Left cardiac atrium (tissue), 4 donors: ENCODE results near the gene EIF3L. TPM values are rescaled to one million over a fixed set of nuclear protein-coding genes. Genes with fewer than 3 reads are reported as not detected.

ENCODE experiments used
- ATAC-seq, 2 donors: fragments of 200-7000 bp; cut with Tn5 transposase; one replicate each; pipeline ENCODE4 v1.9.1; 2020; ENCODE audit warnings: mild to moderate bottlenecking in 2 of 2, moderate library complexity in 2 of 2
- DNase-seq: peaks from one replicate; pipeline ENCODE4 v3.0.0-alpha.2; 2020
- intact Hi-C, 2 donors: fragments of 100-400 bp; cut with DNase I; formaldehyde crosslinking; loops; one replicate each; pipeline versions ENCODE4 v1.14.1 to v1.15.1; 2022 to 2023
- total RNA-seq, 2 donors: library from RNA; stranded (reverse); fragmentation: NEBNext Ultra II Directional; extraction: Animal tissue kit (Norgen Biotek cat#: 25700); gene quantifications; one replicate each; pipeline ENCODE4 v1.2.1, GENCODE V29; 2021
- donor health status: DM: no; HTN: yes; CAD: no.
- donor health status: DM: no; HTN: yes; CAD: no; lungs with severe emphysema.
- donor health status: DM: yes; HTN: yes; CAD: no.
- donor health status: Dilated cardiomyopathy.

Gene EIF3L
- total RNA-seq, 2 donors from 2014 or later, result 282 to 298 TPM

GRCh38 chr22:37917874-37918548 is 68.8 kb downstream of the EIF3L start:
- intact Hi-C loops, result no loop called here
- ATAC-seq, result no peak

GRCh38 chr22:37918580-37919270 is 69.5 kb downstream of the EIF3L start:
- intact Hi-C loops, result no loop called here
- DNase-seq (no peak), ATAC-seq (no peak)

More at GRCh38 chr22:37917874-37918548, 68.8 kb downstream of the EIF3L start:
- no peak for DNase-seq

GRCh38 chr22:37920126-37920525 is 70.9 kb downstream of the EIF3L start:
- intact Hi-C loops, result no loop called here
- no peak for ATAC-seq
- no peak for DNase-seq

GRCh38 chr22:37922191-37922590 is 73.0 kb downstream of the EIF3L start:
- intact Hi-C loops, result no loop called here
- DNase-seq, result no peak
- ATAC-seq, result no peak

GRCh38 chr22:37923927-37924326 is 74.7 kb downstream of the EIF3L start:
- DNase-seq (no peak), ATAC-seq (no peak)
- intact Hi-C loops, result no loop called here

GRCh38 chr22:37924386-37925065 is 75.3 kb downstream of the EIF3L start:
- no peak for ATAC-seq
- DNase-seq, result no peak
- intact Hi-C loops, result no loop called here

GRCh38 chr22:37925330-37925729 is 76.1 kb downstream of the EIF3L start:
- intact Hi-C loops, result no loop called here
- no peak for DNase-seq
- no peak for ATAC-seq

- ATAC-seq, result no peak
- intact Hi-C loops, result no loop called here
- no peak for DNase-seq
These were observed 76.5 kb downstream of the EIF3L start for GRCh38 chr22:37925767-37926166.

GRCh38 chr22:37926358-37926757 is 77.1 kb downstream of the EIF3L start:
- no peak for DNase-seq
- ATAC-seq, result no peak
- intact Hi-C loops, result no loop called here

- no peak for DNase-seq
- intact Hi-C loops, result no loop called here
- ATAC-seq, result no peak
These were observed 77.8 kb downstream of the EIF3L start for GRCh38 chr22:37926771-37927636.

GRCh38 chr22:37927637-37927936 is 78.4 kb downstream of the EIF3L start:
- intact Hi-C loops, result no loop called here
- DNase-seq (no peak), ATAC-seq (no peak)

GRCh38 chr22:37929390-37929789 is 80.2 kb downstream of the EIF3L start:
- ATAC-seq (no peak), DNase-seq (no peak)
- intact Hi-C loops, result no loop called here

GRCh38 chr22:37930270-37930951 is 81.2 kb downstream of the EIF3L start:
- DNase-seq, result no peak
- intact Hi-C loops, result loop anchor here in 1 of 2 donors (5.0 kb wide), 1 partner anchor 43 kb away; no protein-coding TSS in a partner anchor
- ATAC-seq, result no peak

GRCh38 chr22:37930952-37931440 is 81.8 kb downstream of the EIF3L start:
- no peak for ATAC-seq
- DNase-seq, result no peak

GRCh38 chr22:37931893-37932389 is 82.7 kb downstream of the EIF3L start:
- peak in 1 of 2 donors; percentile 8 for ATAC-seq
- intact Hi-C loops, result loop anchor here in 1 of 2 donors (5.0 kb wide), 1 partner anchor 45 kb away; no protein-coding TSS in a partner anchor
- DNase-seq, result no peak

More at GRCh38 chr22:37930952-37931440, 81.8 kb downstream of the EIF3L start:
- intact Hi-C loops, result loop anchor here in 1 of 2 donors (5.0 kb wide), 1 partner anchor 44 kb away; no protein-coding TSS in a partner anchor

- intact Hi-C loops, result loop anchor here in 1 of 2 donors (5.0 kb wide), 1 partner anchor 45 kb away; no protein-coding TSS in a partner anchor
- ATAC-seq (no peak), DNase-seq (no peak)
These were observed 83.2 kb downstream of the EIF3L start for GRCh38 chr22:37932401-37932800.

- DNase-seq, result peak; percentile 48
- intact Hi-C loops, result loop anchor here in 1 of 2 donors (5.0 kb wide), 1 partner anchor 46 kb away; no protein-coding TSS in a partner anchor
- peak in 1 of 2 donors; percentile 2 for ATAC-seq
These were observed 83.8 kb downstream of the EIF3L start for GRCh38 chr22:37932821-37933578.
